DND-41 (cell line): ENCODE results near the gene HDGFL1.

Experiments
- ATAC-seq: fragments of 200-7000 bp; cut with Tn5 transposase; 3 replicates; pipeline ENCODE4 v1.9.1; 2021; ENCODE audit warnings: low read depth; ENCODE audit not compliant: insufficient read depth
- DNase-seq: peaks from one replicate; pipeline ENCODE4 v3.0.0-alpha.2; 2020
- H2AFZ ChIP-seq: 2 replicates; pipeline ENCODE4 v1.6.0; 2012; ENCODE audit warnings: low read depth, low read length
- H3K27ac ChIP-seq: 2 replicates; pipeline ENCODE4 v1.5.1; 2012; ENCODE audit warnings: low read length, inconsistent platforms
- H3K27me3 ChIP-seq: fragments of 200-600 bp; sonication (generic); 2 replicates; pipeline ENCODE4 v1.6.0; 2012; ENCODE audit warnings: low read length, mild to moderate bottlenecking, inconsistent platforms; ENCODE audit not compliant: insufficient read depth, poor library complexity
- H3K36me3 ChIP-seq: 2 replicates; pipeline ENCODE4 v1.5.1; 2012; ENCODE audit warnings: low read length, inconsistent platforms; ENCODE audit not compliant: insufficient read depth
- H3K4me1 ChIP-seq: 2 replicates; pipeline ENCODE4 v1.5.1; 2012; ENCODE audit warnings: mild to moderate bottlenecking, low read length; ENCODE audit not compliant: insufficient read depth
- H3K4me2 ChIP-seq: 2 replicates; pipeline ENCODE4 v1.6.0; 2012; ENCODE audit warnings: mild to moderate bottlenecking, moderate library complexity, low read length, inconsistent platforms; ENCODE audit not compliant: insufficient read depth
- H3K4me3 ChIP-seq, 2 experiments: fragments of 200-600 bp in 1 of 2; shearing (Covaris generic) in 1 of 2; 2 replicates each; pipeline ENCODE4 v1.5.1; 2012 to 2016; ENCODE audit warnings: inconsistent platforms in 2 of 2, low read length in 2 of 2, mild to moderate bottlenecking in 2 of 2, low read depth in 1 of 2, moderate library complexity in 1 of 2
- H3K79me2 ChIP-seq: 2 replicates; pipeline ENCODE4 v1.6.0; 2012; ENCODE audit warnings: low read length, inconsistent platforms; ENCODE audit not compliant: insufficient read depth
- H3K9ac ChIP-seq: 2 replicates; pipeline ENCODE4 v1.6.0; 2012; ENCODE audit warnings: low read depth, mild to moderate bottlenecking, inconsistent platforms, low read length, moderate library complexity
- H3K9me3 ChIP-seq: 2 replicates; pipeline ENCODE4 v1.5.1; 2012; ENCODE audit warnings: low read length, moderate library complexity, mild to moderate bottlenecking, inconsistent platforms; ENCODE audit not compliant: insufficient read depth, severe bottlenecking
- H4K20me1 ChIP-seq: 2 replicates; pipeline ENCODE4 v1.6.0; 2012; ENCODE audit warnings: low read length; ENCODE audit not compliant: insufficient read depth
- CTCF ChIP-seq: IDR thresholded peaks from 2 replicates; pipeline ENCODE4 v1.5.1; 2012; ENCODE audit warnings: borderline replicate concordance, low read length, moderate library complexity, mild to moderate bottlenecking; ENCODE audit not compliant: poor library complexity, severe bottlenecking; ENCODE audit errors: extremely low read depth
- EZH2 ChIP-seq: IDR thresholded peaks from 3 replicates; pipeline ENCODE4 v1.6.1; 2012; ENCODE audit warnings: borderline replicate concordance, low read depth, mild to moderate bottlenecking, moderate library complexity, low read length, inconsistent platforms; ENCODE audit not compliant: severe bottlenecking

Gene HDGFL1

DNA sequence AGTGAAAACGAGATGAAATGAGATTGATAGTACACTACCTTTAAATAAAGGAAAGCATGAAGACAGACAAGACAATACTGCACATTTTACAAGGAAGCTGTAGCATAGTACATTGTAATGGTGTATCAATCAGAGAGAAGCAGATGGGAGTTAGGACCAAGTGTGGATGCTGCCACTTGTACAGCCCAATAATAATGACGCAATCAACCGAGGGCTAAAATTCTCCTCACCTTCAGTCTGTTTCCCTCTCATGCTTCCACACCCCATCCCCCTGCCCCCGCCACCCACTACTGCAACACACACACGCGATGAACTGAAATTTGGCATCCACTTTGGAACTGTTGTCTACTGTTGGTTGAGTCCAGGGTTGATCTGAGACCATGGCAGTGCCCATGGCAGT lies 12.4 kb upstream of the HDGFL1 start:
- Histone ChIP-seq H3K4me3 (no peak overlapping the region), H2AFZ (no peak overlapping the region), H3K36me3 (no peaks in the 10 kb centered on the region), H3K4me2 (no peak overlapping the region), H3K27me3 (no peaks in the 10 kb centered on the region), H3K9ac (no peak overlapping the region), H3K9me3 (no peaks in the 10 kb centered on the region), H3K27ac (no peak overlapping the region), H4K20me1 (no peaks in the 10 kb centered on the region), H3K79me2 (no peaks in the 10 kb centered on the region), H3K4me1 (no peaks in the 10 kb centered on the region)
- DNase-seq (no peak), ATAC-seq (no peak)
- TF ChIP-seq CTCF (no peak), EZH2 (no peak)

GRCh38 chr6:22558288-22558882 lies 11.0 kb upstream of the HDGFL1 start:
- Histone ChIP-seq H3K27ac (no peak overlapping the region), H3K4me3 (no peak overlapping the region), H3K36me3 (no peaks in the 10 kb centered on the region), H4K20me1 (no peaks in the 10 kb centered on the region), H3K4me2 (no peak overlapping the region), H3K79me2 (no peaks in the 10 kb centered on the region), H2AFZ (no peak overlapping the region), H3K9ac (no peak overlapping the region), H3K4me1 (no peaks in the 10 kb centered on the region), H3K9me3 (no peaks in the 10 kb centered on the region), H3K27me3 (no peaks in the 10 kb centered on the region)
- ATAC-seq (no peak), DNase-seq (no peak)
- TF ChIP-seq EZH2: no peak
- TF ChIP-seq CTCF: no peak

GRCh38 chr6:22568854-22569253 lies 512 bp upstream of the HDGFL1 start:
- no peak overlapping the region for H3K9ac ChIP-seq
- no peaks in the 10 kb centered on the region for H3K36me3 ChIP-seq
- TF ChIP-seq EZH2: no peak
- no peak for TF ChIP-seq CTCF
- H3K4me2 ChIP-seq: no peak overlapping the region
- H3K79me2 ChIP-seq: no peaks in the 10 kb centered on the region
- peaks cover 6% of the 10 kb centered on the region for H3K9me3 ChIP-seq
- H3K27ac ChIP-seq: no peak overlapping the region
- H3K4me3 ChIP-seq: no peak overlapping the region
- ATAC-seq: peak; percentile 54; the same call in 2 of the 3 replicates
- H3K4me1 ChIP-seq: peaks cover 5% of the 10 kb centered on the region
- no peaks in the 10 kb centered on the region for H4K20me1 ChIP-seq
- no peak for DNase-seq
- H2AFZ ChIP-seq: 0 out of 2 replicates have a peak overlapping the region, but pooled peaks have one; percentile 10
- H3K27me3 ChIP-seq: no peaks in the 10 kb centered on the region
